GM13977 (cell line): ENCODE measurements around the gene DCTPP1.
"Not testable (repeated sequence)": the region's sequence is repeated elsewhere in the genome, so short reads cannot be mapped to it uniquely, and the experiment has no call there.

Source experiments
- DNase-seq: peaks from one replicate; pipeline ENCODE4 v3.0.0; 2012; ENCODE audit warnings: low spot score
- CTCF ChIP-seq: IDR thresholded peaks from 2 replicates; pipeline ENCODE4 v1.5.1; 2012; ENCODE audit warnings: mild to moderate bottlenecking, control low read depth; ENCODE audit not compliant: insufficient read depth; ENCODE audit errors: extremely low read depth, missing control alignments
- in situ Hi-C: fragments of 300-500 bp; cut with MboI; formaldehyde crosslinking; loops from one replicate; pipeline ENCODE4 v1.12.0; 2022; ENCODE audit warnings: low sequenced_read_pairs, low pct_unique_long_range_greater_than_20kb, mixed read lengths, inconsistent platforms; ENCODE audit not compliant: unreplicated experiment

Gene DCTPP1

GRCh38 chr16:30406795-30407101 lies 23.1 kb downstream of the DCTPP1 start:
- DNase-seq = no peak
- in situ Hi-C loops = loop anchor here (25.0 kb wide), 1 partner anchor 294 kb away; the partner anchor contains the start of genes GDPD3 and MAPK3
- no peak for TF ChIP-seq CTCF

- in situ Hi-C loops = loop anchor here (25.0 kb wide), 1 partner anchor 290 kb away; the partner anchor contains the start of genes GDPD3 and MAPK3
- no peak for TF ChIP-seq CTCF
- DNase-seq = no peak
Observed at GRCh38 chr16:30401768-30402425, 27.9 kb downstream of the DCTPP1 start.

- in situ Hi-C loops = loop anchor here (25.0 kb wide), 1 partner anchor 287 kb away; the partner anchor contains the start of genes GDPD3 and MAPK3
- no peak for DNase-seq
- no peak for TF ChIP-seq CTCF
Observed at GRCh38 chr16:30399435-30400186, 30.2 kb downstream of the DCTPP1 start.

GRCh38 chr16:30398661-30399434 lies 31.0 kb downstream of the DCTPP1 start:
- no peak for DNase-seq
- in situ Hi-C loops = no loop called here
- no peak for TF ChIP-seq CTCF

- TF ChIP-seq CTCF = no peak
- no peak for DNase-seq
- in situ Hi-C loops = no loop called here
Observed at GRCh38 chr16:30397776-30398660, 31.8 kb downstream of the DCTPP1 start.

GRCh38 chr16:30397056-30397455 lies 32.8 kb downstream of the DCTPP1 start:
- TF ChIP-seq CTCF = no peak
- in situ Hi-C loops = no loop called here
- DNase-seq = no peak

GRCh38 chr16:30396627-30397026 lies 33.2 kb downstream of the DCTPP1 start:
- in situ Hi-C loops, DNase-seq: not testable (repeated sequence)
